SU-DHL-6 (cell line): ENCODE results near the gene A3GALT2.
"Not testable (repeated sequence)": the region's sequence is repeated elsewhere in the genome, so short reads cannot be mapped to it uniquely, and the experiment has no call there.

Source experiments
- H2AFZ ChIP-seq: fragments of 200-600 bp; sonication (generic); 2 replicates; pipeline ENCODE4 v1.6.1; 2014; ENCODE audit warnings: low read depth, mild to moderate bottlenecking, moderate library complexity, mixed read lengths, antibody characterized with exemption, low read length; ENCODE audit not compliant: severe bottlenecking
- H3F3A ChIP-seq: fragments of 200-600 bp; shearing (Covaris generic); 2 replicates; pipeline ENCODE4 v1.6.0; 2016; ENCODE audit warnings: antibody characterized with exemption, mild to moderate bottlenecking; ENCODE audit not compliant: insufficient read depth
- H3K27ac ChIP-seq: fragments of 200-600 bp; sonication (generic); 2 replicates; pipeline ENCODE4 v1.5.1; 2016; ENCODE audit warnings: low read depth, mild to moderate bottlenecking, low read length, moderate library complexity, mixed read lengths
- H3K27me3 ChIP-seq: fragments of 200-600 bp; sonication (generic), shearing (Covaris generic); 2 replicates; pipeline ENCODE4 v1.6.0; 2014; ENCODE audit warnings: mild to moderate bottlenecking, low read length
- H3K36me3 ChIP-seq: fragments of 200-600 bp; sonication (generic); 2 replicates; pipeline ENCODE4 v1.6.1; 2014; ENCODE audit warnings: mild to moderate bottlenecking, low read length, mixed read lengths
- H3K4me2 ChIP-seq: fragments of 300-600, 200-600 bp; shearing (Covaris generic), sonication (generic); 2 replicates; pipeline ENCODE4 v1.6.0; 2014; ENCODE audit warnings: low read length, low read depth, mild to moderate bottlenecking; ENCODE audit not compliant: poor library complexity, severe bottlenecking
- H3K4me3 ChIP-seq: fragments of 200-600 bp; sonication (generic); 2 replicates; pipeline ENCODE4 v1.5.1; 2014; ENCODE audit warnings: antibody characterized with exemption, low read length, mild to moderate bottlenecking, mixed read lengths; ENCODE audit not compliant: insufficient read depth, poor library complexity, severe bottlenecking
- H3K79me2 ChIP-seq: fragments of 200-600 bp; sonication (generic); 2 replicates; pipeline ENCODE4 v1.6.1; 2014; ENCODE audit warnings: mild to moderate bottlenecking, low read length, moderate library complexity; ENCODE audit not compliant: insufficient read depth
- H3K9ac ChIP-seq: fragments of 200-600 bp; sonication (generic); 2 replicates; pipeline ENCODE4 v1.7.0; 2014; ENCODE audit warnings: mild to moderate bottlenecking, low read length
- H3K9me2 ChIP-seq: fragments of 200-600 bp; sonication (generic); replicated peaks from 2 replicates; pipeline ENCODE4 v1.6.1; 2014; ENCODE audit warnings: low read length; ENCODE audit not compliant: insufficient read depth
- H3K9me3 ChIP-seq: fragments of 200-600 bp; sonication (generic); 2 replicates; pipeline ENCODE4 v1.6.1; 2014; ENCODE audit warnings: low read length, mixed read lengths; ENCODE audit not compliant: insufficient read depth
- H4K20me1 ChIP-seq: fragments of 200-600 bp; sonication (generic); 2 replicates; pipeline ENCODE4 v1.6.1; 2014; ENCODE audit warnings: low read depth, mild to moderate bottlenecking, antibody characterized with exemption, low read length, moderate library complexity, mixed read lengths
- EZH2phosphoT487 ChIP-seq: fragments of 200-600 bp; sonication (generic), shearing (Covaris generic); conservative IDR thresholded peaks from 2 replicates; pipeline ENCODE4 v1.6.1; 2018; ENCODE audit warnings: mild to moderate bottlenecking, antibody characterized with exemption, low read length, moderate library complexity, mixed read lengths
- TF ChIP-seq, protein P1 (sequence below): fragments of 200-600 bp; sonication (generic); IDR thresholded peaks from one replicate; pipeline ENCODE4 v1.5.1; 2017; ENCODE audit warnings: antibody characterized with exemption, mild to moderate bottlenecking, low read length, moderate library complexity; ENCODE audit not compliant: insufficient read depth, poor library complexity, severe bottlenecking

The A3GALT2 gene

DNA sequence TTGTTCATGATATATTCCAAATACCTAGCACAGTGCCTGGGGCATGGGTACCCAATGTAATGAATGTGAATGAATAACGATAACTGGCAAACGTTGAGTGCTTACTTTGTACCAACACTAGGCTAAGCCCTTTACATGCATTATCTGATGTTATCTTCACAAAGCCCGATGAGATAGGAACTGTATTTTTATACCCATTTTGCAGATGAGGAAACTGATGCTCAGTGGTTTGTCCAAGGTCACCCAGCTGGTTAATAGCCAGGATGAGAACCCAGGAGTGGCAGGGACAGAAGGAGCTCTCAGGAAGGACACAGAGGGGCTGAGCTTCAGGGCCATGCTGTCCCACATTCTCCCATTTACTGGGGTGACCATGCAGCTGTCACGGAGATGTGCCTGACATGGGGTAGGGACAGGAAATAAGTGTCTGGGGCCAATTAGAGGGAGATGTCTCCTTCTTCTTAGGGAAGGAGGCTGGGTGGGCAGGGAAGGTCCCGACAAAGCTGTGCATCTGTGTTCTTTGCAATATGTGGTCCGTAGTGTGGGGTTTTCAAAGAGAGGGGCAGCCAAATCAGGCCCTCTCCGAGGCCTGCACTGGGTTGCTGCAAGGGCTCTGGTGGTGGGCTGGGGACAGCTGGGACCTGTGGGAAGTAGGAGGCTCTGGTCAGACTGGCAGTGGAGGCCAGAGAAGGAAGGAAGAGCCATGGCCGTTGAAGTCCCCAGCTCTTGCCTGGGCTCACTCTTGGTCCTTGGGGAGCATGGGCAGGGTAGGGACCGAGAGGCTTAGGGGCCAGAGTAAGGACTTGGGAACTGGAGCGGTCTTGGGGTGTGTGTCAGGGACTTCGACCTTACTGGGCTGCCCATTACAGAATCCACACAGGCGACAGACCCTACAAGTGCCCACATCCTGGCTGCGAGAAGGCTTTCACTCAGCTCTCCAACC, 26.6 kb downstream of the A3GALT2 start:
- Histone ChIP-seq H3F3A (no peaks in the 10 kb centered on the region), H3K36me3 (no peaks in the 10 kb centered on the region), H3K79me2 (no peaks in the 10 kb centered on the region), H2AFZ (no peak overlapping the region), H3K9ac (no peak overlapping the region), H3K4me2 (no peak overlapping the region), H3K9me3 (no peaks in the 10 kb centered on the region), H3K4me3 (no peak overlapping the region), H3K27ac (no peak overlapping the region), H3K9me2 (no peaks in the 10 kb centered on the region), H3K27me3 (no peaks in the 10 kb centered on the region), H4K20me1 (no peaks in the 10 kb centered on the region)
- TF ChIP-seq EZH2phosphoT487: no peak
- TF ChIP-seq, protein P1, sequence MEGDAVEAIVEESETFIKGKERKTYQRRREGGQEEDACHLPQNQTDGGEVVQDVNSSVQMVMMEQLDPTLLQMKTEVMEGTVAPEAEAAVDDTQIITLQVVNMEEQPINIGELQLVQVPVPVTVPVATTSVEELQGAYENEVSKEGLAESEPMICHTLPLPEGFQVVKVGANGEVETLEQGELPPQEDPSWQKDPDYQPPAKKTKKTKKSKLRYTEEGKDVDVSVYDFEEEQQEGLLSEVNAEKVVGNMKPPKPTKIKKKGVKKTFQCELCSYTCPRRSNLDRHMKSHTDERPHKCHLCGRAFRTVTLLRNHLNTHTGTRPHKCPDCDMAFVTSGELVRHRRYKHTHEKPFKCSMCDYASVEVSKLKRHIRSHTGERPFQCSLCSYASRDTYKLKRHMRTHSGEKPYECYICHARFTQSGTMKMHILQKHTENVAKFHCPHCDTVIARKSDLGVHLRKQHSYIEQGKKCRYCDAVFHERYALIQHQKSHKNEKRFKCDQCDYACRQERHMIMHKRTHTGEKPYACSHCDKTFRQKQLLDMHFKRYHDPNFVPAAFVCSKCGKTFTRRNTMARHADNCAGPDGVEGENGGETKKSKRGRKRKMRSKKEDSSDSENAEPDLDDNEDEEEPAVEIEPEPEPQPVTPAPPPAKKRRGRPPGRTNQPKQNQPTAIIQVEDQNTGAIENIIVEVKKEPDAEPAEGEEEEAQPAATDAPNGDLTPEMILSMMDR: no peak

DNA sequence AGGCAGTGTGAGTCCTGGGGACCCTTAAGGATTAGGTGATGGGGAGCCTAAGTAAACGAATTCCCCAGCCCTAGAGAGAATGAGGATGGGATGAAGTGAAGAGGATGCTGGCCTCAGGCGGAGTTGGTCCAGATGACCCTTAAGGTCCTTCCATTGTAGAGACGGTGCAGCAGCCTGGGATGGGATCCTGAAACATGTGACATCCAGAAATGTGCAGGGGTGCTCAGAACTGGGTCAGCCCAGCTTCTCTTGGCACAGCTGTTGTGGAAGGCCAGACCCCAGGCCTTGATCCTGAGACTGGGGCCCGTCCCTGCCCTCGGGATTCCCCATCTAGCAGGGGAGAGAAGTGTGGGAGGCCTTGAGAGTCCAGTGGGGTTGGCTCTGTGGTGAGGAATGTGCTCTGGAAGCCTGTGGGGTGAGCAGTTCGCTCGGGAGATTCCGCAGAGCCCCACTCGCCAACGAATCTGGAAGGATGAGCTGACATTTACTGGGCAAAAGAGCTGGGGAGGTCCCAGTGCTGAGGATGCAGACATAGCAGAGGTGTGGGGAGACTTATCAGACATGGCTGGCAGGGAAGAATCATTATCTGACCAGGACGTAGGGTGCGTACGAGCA, 28.1 kb downstream of the A3GALT2 start:
- no peaks in the 10 kb centered on the region for H3K9me3 ChIP-seq
- H3K79me2 ChIP-seq: no peaks in the 10 kb centered on the region
- H3K4me3 ChIP-seq: no peak overlapping the region
- no peaks in the 10 kb centered on the region for H3F3A ChIP-seq
- no peak overlapping the region for H2AFZ ChIP-seq
- no peak overlapping the region for H3K27ac ChIP-seq
- H3K9me2 ChIP-seq: no peaks in the 10 kb centered on the region
- no peaks in the 10 kb centered on the region for H4K20me1 ChIP-seq
- no peak overlapping the region for H3K9ac ChIP-seq
- no peak overlapping the region for H3K4me2 ChIP-seq
- TF ChIP-seq, protein P1: no peak
- TF ChIP-seq EZH2phosphoT487: no peak
- no peaks in the 10 kb centered on the region for H3K36me3 ChIP-seq
- no peaks in the 10 kb centered on the region for H3K27me3 ChIP-seq

GRCh38 chr1:33290615-33291014, 30.3 kb downstream of the A3GALT2 start:
- H3K27me3 ChIP-seq, H3K4me3 ChIP-seq, H3K9me2 ChIP-seq, H3F3A ChIP-seq, H3K36me3 ChIP-seq, H3K79me2 ChIP-seq, H3K9ac ChIP-seq, H3K27ac ChIP-seq, H3K9me3 ChIP-seq, H3K4me2 ChIP-seq, H2AFZ ChIP-seq, H4K20me1 ChIP-seq: not testable (repeated sequence)

- no peak overlapping the region for H3K9ac ChIP-seq
- TF ChIP-seq EZH2phosphoT487: no peak
- TF ChIP-seq, protein P1: no peak
- no peaks in the 10 kb centered on the region for H3K27me3 ChIP-seq
- no peaks in the 10 kb centered on the region for H3K36me3 ChIP-seq
- H3K4me2 ChIP-seq: no peak overlapping the region
- no peak overlapping the region for H2AFZ ChIP-seq
- H4K20me1 ChIP-seq: no peaks in the 10 kb centered on the region
- H3K4me3 ChIP-seq: no peak overlapping the region
- H3F3A ChIP-seq: no peaks in the 10 kb centered on the region
- no peaks in the 10 kb centered on the region for H3K9me2 ChIP-seq
- no peaks in the 10 kb centered on the region for H3K9me3 ChIP-seq
- H3K27ac ChIP-seq: no peak overlapping the region
- H3K79me2 ChIP-seq: no peaks in the 10 kb centered on the region
These were observed 31.1 kb downstream of the A3GALT2 start for GRCh38 chr1:33289858-33290154.
